LoVo (cell line): Measurements from ENCODE around the gene PPP1R14B.
A peak's percentile ranks its signal among the peaks of the same experiment; 100 is the strongest.
"Not testable (repeated sequence)": the region's sequence is repeated elsewhere in the genome, so short reads cannot be mapped to it uniquely, and the experiment has no call there.

ENCODE experiments used
- DNase-seq: peaks from one replicate; pipeline ENCODE4 v3.0.0-alpha.2; 2016; ENCODE audit warnings: low spot score

PPP1R14B gene

GRCh38 chr11:64260147-64260708 lies 13.5 kb upstream of the PPP1R14B start:
- DNase-seq: no peak

GRCh38 chr11:64259533-64260067 lies 12.9 kb upstream of the PPP1R14B start:
- no peak for DNase-seq

GRCh38 chr11:64258946-64259532 lies 12.3 kb upstream of the PPP1R14B start:
- no peak for DNase-seq

GRCh38 chr11:64258356-64258755 lies 11.6 kb upstream of the PPP1R14B start:
- DNase-seq: no peak

- no peak for DNase-seq
Observed at GRCh38 chr11:64256300-64256699, 9.6 kb upstream of the PPP1R14B start.

- DNase-seq: no peak
Observed at GRCh38 chr11:64255135-64256128, 8.7 kb upstream of the PPP1R14B start.

GRCh38 chr11:64254326-64254725 lies 7.6 kb upstream of the PPP1R14B start:
- DNase-seq: no peak

GRCh38 chr11:64253481-64253880 lies 6.7 kb upstream of the PPP1R14B start:
- no peak for DNase-seq

GRCh38 chr11:64253043-64253442 lies 6.3 kb upstream of the PPP1R14B start:
- no peak for DNase-seq

GRCh38 chr11:64252003-64252872 lies 5.5 kb upstream of the PPP1R14B start:
- DNase-seq: peak; percentile 52

GRCh38 chr11:64251753-64252002 lies 4.9 kb upstream of the PPP1R14B start:
- DNase-seq: no peak

GRCh38 chr11:64251016-64251752 lies 4.4 kb upstream of the PPP1R14B start, which contains the start of gene PLCB3:
Gene PLCB3, plus strand, starts transcription at chr11:64251530. Its CDS starts 120 bp downstream, at chr11:64251650.
- peak; percentile 56 for DNase-seq

- DNase-seq: no peak
Observed at GRCh38 chr11:64250415-64251015, 3.8 kb upstream of the PPP1R14B start.

- no peak for DNase-seq
Observed at GRCh38 chr11:64249563-64250414, 3.0 kb upstream of the PPP1R14B start.

GRCh38 chr11:64249038-64249437 lies 2.3 kb upstream of the PPP1R14B start:
- no peak for DNase-seq

- DNase-seq: no peak
Observed at GRCh38 chr11:64248578-64248977, 1.8 kb upstream of the PPP1R14B start.

- no peak for DNase-seq
Observed at GRCh38 chr11:64247729-64248531, 1.2 kb upstream of the PPP1R14B start.

GRCh38 chr11:64246621-64246870 lies 197 bp downstream of the PPP1R14B start:
- not testable (repeated sequence) for DNase-seq
